HepG2 (cell line): ENCODE data around the gene ZMYND10. TPM values are rescaled to one million over a fixed set of nuclear protein-coding genes. Genes with fewer than 3 reads are reported as not detected.

Experiments
- DNMT1 ChIP-seq: sonication (generic); formaldehyde crosslinking; IDR thresholded peaks from 2 replicates; pipeline ENCODE4 v1.5.1; 2020; ENCODE audit warnings: mild to moderate bottlenecking, missing genetic modification reagents
- EED ChIP-seq: sonication (generic); formaldehyde crosslinking; IDR thresholded peaks from 2 replicates; pipeline ENCODE4 v1.5.0; 2020; ENCODE audit warnings: mild to moderate bottlenecking, missing genetic modification reagents
- ESRRA ChIP-seq: sonication (generic); formaldehyde crosslinking; IDR thresholded peaks from 2 replicates; pipeline ENCODE4 v1.5.1; 2020; ENCODE audit warnings: mild to moderate bottlenecking, low read depth, missing genetic modification reagents
- FOSL1 ChIP-seq: sonication (generic); formaldehyde crosslinking; IDR thresholded peaks from 2 replicates; pipeline ENCODE4 v1.9.0; 2021; ENCODE audit warnings: missing genetic modification reagents, borderline replicate concordance
- KDM5A ChIP-seq: fragments of 200-600 bp; sonication (generic); IDR thresholded peaks from 2 replicates; pipeline ENCODE4 v1.7.0; 2018; ENCODE audit warnings: antibody characterized with exemption, mild to moderate bottlenecking, low read length, borderline replicate concordance
- RFXANK ChIP-seq: IDR thresholded peaks from 2 replicates; pipeline ENCODE4 v1.6.1; 2016
- SATB2 ChIP-seq: sonication (generic); formaldehyde crosslinking; IDR thresholded peaks from 2 replicates; pipeline ENCODE4 v1.5.0; 2020; ENCODE audit warnings: missing genetic modification reagents
- SNAI1 ChIP-seq: sonication (generic); formaldehyde crosslinking; IDR thresholded peaks from 2 replicates; pipeline ENCODE4 v1.5.0; 2020; ENCODE audit warnings: mild to moderate bottlenecking, missing genetic modification reagents, borderline replicate concordance
- SP4 ChIP-seq: sonication (generic); formaldehyde crosslinking; IDR thresholded peaks from 2 replicates; pipeline ENCODE4 v1.8.1; 2023; ENCODE audit warnings: mild to moderate bottlenecking, missing genetic modification reagents
- TCF7L2 ChIP-seq: IDR thresholded peaks from 2 replicates; pipeline ENCODE4 v1.6.1; 2011; ENCODE audit warnings: mild to moderate bottlenecking, low read depth, low read length, moderate library complexity
- TEAD3 ChIP-seq: optimal IDR thresholded peaks from 2 replicates; pipeline ENCODE3; 2016; ENCODE audit warnings: borderline replicate concordance
- WIZ ChIP-seq: sonication (generic); formaldehyde crosslinking; IDR thresholded peaks from 2 replicates; pipeline ENCODE4 v1.5.1; 2020; ENCODE audit warnings: mild to moderate bottlenecking, missing genetic modification reagents
- ZBTB43 ChIP-seq: sonication (generic); formaldehyde crosslinking; conservative IDR thresholded peaks from 2 replicates; pipeline ENCODE4 v1.4.0; 2020; ENCODE audit warnings: missing genetic modification reagents
- ZNF12 ChIP-seq: sonication (generic); formaldehyde crosslinking; IDR thresholded peaks from 2 replicates; pipeline ENCODE4 v1.5.0; 2020; ENCODE audit warnings: missing genetic modification reagents
- ZNF329 ChIP-seq: sonication (generic); formaldehyde crosslinking; IDR thresholded peaks from 2 replicates; pipeline ENCODE4 v1.9.0; 2021; ENCODE audit warnings: low read depth, mild to moderate bottlenecking, missing genetic modification reagents
- ZNF564 ChIP-seq: sonication (generic); formaldehyde crosslinking; IDR thresholded peaks from 2 replicates; pipeline ENCODE4 v1.8.1; 2023; ENCODE audit warnings: mild to moderate bottlenecking, missing genetic modification reagents
- ZNF616 ChIP-seq: sonication (generic); formaldehyde crosslinking; IDR thresholded peaks from 2 replicates; pipeline ENCODE4 v1.5.0; 2020; ENCODE audit warnings: low read depth, mild to moderate bottlenecking, missing genetic modification reagents
- ZNF672 ChIP-seq: sonication (generic); formaldehyde crosslinking; IDR thresholded peaks from 2 replicates; pipeline ENCODE4 v1.8.1; 2022; ENCODE audit warnings: missing genetic modification reagents
- ZNF780A ChIP-seq: sonication (generic); formaldehyde crosslinking; IDR thresholded peaks from 2 replicates; pipeline ENCODE4 v1.8.0; 2022; ENCODE audit warnings: mild to moderate bottlenecking, missing genetic modification reagents, moderate library complexity
- ZNF790 ChIP-seq: sonication (generic); formaldehyde crosslinking; IDR thresholded peaks from 2 replicates; pipeline ENCODE4 v1.8.0; 2022; ENCODE audit warnings: missing genetic modification reagents, mild to moderate bottlenecking, borderline replicate concordance
- polyA plus RNA-seq, 8 experiments: library from polyadenylated mRNA; depleted of rRNA in 3 of 8; stranded (reverse) in 7 of 8; unstranded in 1 of 8; fragments of >200 nt; fragmentation: Illumina TruSeq in 4 of 8; extraction: Trizol in 4 of 8; gene quantifications; 2 replicates each; pipeline versions ENCODE4 v1.2.1 to v1.2.3, GENCODE V29; 2011 to 2016; ENCODE audit warnings: low read depth in 4 of 8, missing spikeins in 1 of 8, mixed read lengths in 1 of 8; ENCODE audit not compliant: insufficient read depth in 1 of 8
- total RNA-seq, 5 experiments: library from RNA; depleted of rRNA; stranded (reverse); fragments of >200 nt; fragmentation: Illumina TruSeq; extraction: Trizol; gene quantifications; 2 replicates each; pipeline ENCODE4 v1.2.3, GENCODE V29; 2016; ENCODE audit warnings: low read depth in 1 of 5
- TF ChIP-seq, protein P1 (sequence below): sonication (generic); formaldehyde crosslinking; IDR thresholded peaks from 2 replicates; pipeline ENCODE4 v1.4.0; 2020; ENCODE audit warnings: missing genetic modification reagents
- TF ChIP-seq, protein P2 (sequence below): sonication (generic); formaldehyde crosslinking; IDR thresholded peaks from 2 replicates; pipeline ENCODE4 v1.5.0; 2020; ENCODE audit warnings: missing genetic modification reagents, mild to moderate bottlenecking, borderline replicate concordance
- TF ChIP-seq, protein P3 (sequence below): sonication (generic); formaldehyde crosslinking; IDR thresholded peaks from 2 replicates; pipeline ENCODE4 v1.5.1; 2020; ENCODE audit warnings: mild to moderate bottlenecking, moderate library complexity, missing genetic modification reagents

ZMYND10 gene
- total and polyA plus RNA-seq, 2 of the 13 experiments (the other 11 are each of a cell fraction or from before 2014, with no cell fraction given): 0.60 to 0.74 TPM

DNA sequence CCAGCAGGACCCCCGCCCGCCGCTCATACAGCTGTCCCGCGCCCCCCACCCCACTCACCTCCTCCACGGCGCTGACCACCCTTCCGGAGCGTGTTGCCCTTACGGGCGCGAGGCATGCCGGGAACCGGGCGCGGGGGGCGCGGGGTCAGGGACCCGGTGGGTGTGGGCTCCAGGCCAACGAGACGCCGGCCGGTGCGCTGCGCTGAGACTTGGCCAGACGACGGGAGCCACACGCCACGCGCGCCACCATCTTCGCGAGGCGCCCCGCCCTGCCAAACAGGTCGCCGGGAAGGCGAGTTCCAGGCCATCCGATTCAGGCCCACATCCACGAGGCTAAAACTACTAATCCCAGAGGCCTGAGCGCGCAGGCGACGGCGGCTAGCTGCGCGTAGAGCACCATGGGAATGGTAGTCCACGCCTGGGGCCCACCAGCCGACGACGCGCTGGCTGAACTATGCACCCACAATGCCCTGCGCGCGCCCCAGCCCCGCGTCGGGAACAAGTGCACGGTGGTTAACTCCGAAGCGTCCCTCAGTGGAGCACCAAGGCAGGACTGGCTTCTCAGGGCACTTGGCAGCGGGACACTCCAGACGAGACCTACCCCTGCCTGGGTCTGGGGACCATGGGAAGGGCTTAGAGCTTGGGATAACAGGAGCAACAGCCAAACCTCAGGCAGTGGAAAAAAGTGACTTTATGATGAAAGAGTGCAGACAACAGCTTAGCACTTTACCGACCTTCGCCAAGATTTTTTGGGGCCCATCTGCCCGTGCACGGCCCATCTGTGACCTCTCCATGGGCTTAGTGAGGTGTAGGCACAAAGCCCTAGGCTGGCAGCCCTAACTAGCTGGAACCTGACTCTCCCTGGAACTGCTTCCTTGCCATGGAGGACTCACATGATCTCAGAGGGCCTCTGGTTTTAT, 53.1 kb downstream of the ZMYND10 start, which contains the start of gene IFRD2 (continued):
- TF ChIP-seq ZBTB43 (CRISPR knock-in tag): no peak
- peak; percentile 87; the same call in 1 of the 2 replicates for TF ChIP-seq ZNF790 (CRISPR knock-in tag)
- peak; percentile 71 for TF ChIP-seq ESRRA (CRISPR knock-in tag)
- TF ChIP-seq SNAI1 (CRISPR knock-in tag): no peak
- peak; percentile 87 for TF ChIP-seq ZNF564 (CRISPR knock-in tag)
- peak; percentile 95 for TF ChIP-seq SP4 (CRISPR knock-in tag)
- no peak for TF ChIP-seq ZNF672 (CRISPR knock-in tag)
- peak; percentile 67 for TF ChIP-seq TEAD3 (CRISPR knock-in tag)
- 0 out of 2 replicates have a peak, but pooled peaks have one; percentile 62 for TF ChIP-seq DNMT1 (CRISPR knock-in tag)
- TF ChIP-seq, protein P1, sequence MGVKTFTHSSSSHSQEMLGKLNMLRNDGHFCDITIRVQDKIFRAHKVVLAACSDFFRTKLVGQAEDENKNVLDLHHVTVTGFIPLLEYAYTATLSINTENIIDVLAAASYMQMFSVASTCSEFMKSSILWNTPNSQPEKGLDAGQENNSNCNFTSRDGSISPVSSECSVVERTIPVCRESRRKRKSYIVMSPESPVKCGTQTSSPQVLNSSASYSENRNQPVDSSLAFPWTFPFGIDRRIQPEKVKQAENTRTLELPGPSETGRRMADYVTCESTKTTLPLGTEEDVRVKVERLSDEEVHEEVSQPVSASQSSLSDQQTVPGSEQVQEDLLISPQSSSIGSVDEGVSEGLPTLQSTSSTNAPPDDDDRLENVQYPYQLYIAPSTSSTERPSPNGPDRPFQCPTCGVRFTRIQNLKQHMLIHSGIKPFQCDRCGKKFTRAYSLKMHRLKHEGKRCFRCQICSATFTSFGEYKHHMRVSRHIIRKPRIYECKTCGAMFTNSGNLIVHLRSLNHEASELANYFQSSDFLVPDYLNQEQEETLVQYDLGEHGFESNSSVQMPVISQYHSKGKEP: 0 out of 2 replicates have a peak, but pooled peaks have one; percentile 47
- TF ChIP-seq, protein P2, sequence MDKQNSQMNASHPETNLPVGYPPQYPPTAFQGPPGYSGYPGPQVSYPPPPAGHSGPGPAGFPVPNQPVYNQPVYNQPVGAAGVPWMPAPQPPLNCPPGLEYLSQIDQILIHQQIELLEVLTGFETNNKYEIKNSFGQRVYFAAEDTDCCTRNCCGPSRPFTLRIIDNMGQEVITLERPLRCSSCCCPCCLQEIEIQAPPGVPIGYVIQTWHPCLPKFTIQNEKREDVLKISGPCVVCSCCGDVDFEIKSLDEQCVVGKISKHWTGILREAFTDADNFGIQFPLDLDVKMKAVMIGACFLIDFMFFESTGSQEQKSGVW (CRISPR knock-in tag): no peak
- TF ChIP-seq, protein P3, sequence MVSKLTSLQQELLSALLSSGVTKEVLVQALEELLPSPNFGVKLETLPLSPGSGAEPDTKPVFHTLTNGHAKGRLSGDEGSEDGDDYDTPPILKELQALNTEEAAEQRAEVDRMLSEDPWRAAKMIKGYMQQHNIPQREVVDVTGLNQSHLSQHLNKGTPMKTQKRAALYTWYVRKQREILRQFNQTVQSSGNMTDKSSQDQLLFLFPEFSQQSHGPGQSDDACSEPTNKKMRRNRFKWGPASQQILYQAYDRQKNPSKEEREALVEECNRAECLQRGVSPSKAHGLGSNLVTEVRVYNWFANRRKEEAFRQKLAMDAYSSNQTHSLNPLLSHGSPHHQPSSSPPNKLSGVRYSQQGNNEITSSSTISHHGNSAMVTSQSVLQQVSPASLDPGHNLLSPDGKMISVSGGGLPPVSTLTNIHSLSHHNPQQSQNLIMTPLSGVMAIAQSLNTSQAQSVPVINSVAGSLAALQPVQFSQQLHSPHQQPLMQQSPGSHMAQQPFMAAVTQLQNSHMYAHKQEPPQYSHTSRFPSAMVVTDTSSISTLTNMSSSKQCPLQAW (CRISPR knock-in tag): peak; percentile 97
- no peak for TF ChIP-seq FOSL1 (CRISPR knock-in tag)
- no peak; the same call in 1 of the 2 replicates for TF ChIP-seq WIZ (CRISPR knock-in tag)
- 0 out of 2 replicates have a peak, but pooled peaks have one; percentile 77 for TF ChIP-seq ZNF616 (CRISPR knock-in tag)
- peak; percentile 47; the same call in 1 of the 2 replicates for TF ChIP-seq RFXANK (CRISPR knock-in tag)
- TF ChIP-seq SATB2 (CRISPR knock-in tag): no peak
- TF ChIP-seq ZNF329: no peak
- peak; percentile 29; the same call in 1 of the 2 replicates for TF ChIP-seq EED (CRISPR knock-in tag)
- no peak; the same call in 1 of the 2 replicates for TF ChIP-seq ZNF780A (CRISPR knock-in tag)
- TF ChIP-seq KDM5A: peak; percentile 30; the same call in 1 of the 2 replicates
- TF ChIP-seq TCF7L2: no peak
- TF ChIP-seq ZNF12 (CRISPR knock-in tag): no peak
